ENCODE results near the gene SCN3B.

DNA sequence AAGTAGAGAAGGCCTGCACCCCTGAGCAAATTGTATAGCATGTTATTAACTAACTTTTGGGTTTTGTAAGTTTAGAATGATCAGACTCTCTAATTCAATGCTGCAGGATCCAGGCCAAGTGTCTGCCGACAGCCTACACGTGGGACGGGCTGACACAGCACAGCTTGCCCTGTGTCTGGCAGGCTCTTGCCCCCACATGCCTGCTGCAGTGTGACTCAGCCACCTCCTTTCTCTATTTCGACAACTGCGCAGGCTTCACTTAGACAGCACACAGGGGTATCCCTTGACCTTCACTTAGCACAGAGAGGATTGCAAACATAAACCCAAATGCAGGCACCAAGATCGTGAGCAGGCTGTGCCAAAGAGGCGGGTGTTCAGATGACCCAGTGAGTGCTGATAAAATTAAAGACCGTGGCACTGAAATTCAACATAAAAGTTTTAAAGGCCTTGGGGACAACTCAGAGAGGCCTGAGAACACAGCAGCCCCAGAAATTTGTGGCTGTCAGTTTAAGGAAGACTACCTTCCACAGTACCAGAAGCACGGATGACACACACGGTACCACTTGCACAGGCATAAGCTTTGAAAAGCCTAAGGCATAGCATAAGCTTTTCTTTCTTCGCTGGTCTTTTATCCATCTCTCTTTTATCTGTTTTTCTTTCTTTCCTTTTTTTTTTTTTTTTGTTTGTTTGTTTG is 37.8 kb downstream of the SCN3B start:
- TF ChIP-seq, protein P1, sequence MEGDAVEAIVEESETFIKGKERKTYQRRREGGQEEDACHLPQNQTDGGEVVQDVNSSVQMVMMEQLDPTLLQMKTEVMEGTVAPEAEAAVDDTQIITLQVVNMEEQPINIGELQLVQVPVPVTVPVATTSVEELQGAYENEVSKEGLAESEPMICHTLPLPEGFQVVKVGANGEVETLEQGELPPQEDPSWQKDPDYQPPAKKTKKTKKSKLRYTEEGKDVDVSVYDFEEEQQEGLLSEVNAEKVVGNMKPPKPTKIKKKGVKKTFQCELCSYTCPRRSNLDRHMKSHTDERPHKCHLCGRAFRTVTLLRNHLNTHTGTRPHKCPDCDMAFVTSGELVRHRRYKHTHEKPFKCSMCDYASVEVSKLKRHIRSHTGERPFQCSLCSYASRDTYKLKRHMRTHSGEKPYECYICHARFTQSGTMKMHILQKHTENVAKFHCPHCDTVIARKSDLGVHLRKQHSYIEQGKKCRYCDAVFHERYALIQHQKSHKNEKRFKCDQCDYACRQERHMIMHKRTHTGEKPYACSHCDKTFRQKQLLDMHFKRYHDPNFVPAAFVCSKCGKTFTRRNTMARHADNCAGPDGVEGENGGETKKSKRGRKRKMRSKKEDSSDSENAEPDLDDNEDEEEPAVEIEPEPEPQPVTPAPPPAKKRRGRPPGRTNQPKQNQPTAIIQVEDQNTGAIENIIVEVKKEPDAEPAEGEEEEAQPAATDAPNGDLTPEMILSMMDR (conservative IDR thresholded peaks at IDR 0.05 in 1 of 2, IDR thresholded peaks at IDR 0.05 in 1 of 2; ENCODE audit: low read depth in 1 of 2, low read length in 2 of 2) = no peak
- no peak for TF ChIP-seq EZH2 (IDR thresholded peaks at IDR 0.05; ENCODE audit: low read length, missing control alignments)
